ENCODE results near the gene RFX2. TPM values are rescaled to one million over a fixed set of nuclear protein-coding genes. Genes with fewer than 3 reads are reported as not detected.

RFX2 gene
- total and polyA plus RNA-seq, 10 of the 15 experiments (the other 5 are each of a cell fraction or from before 2014, with no cell fraction given) = 3.2 to 9.8 (median 4.7) TPM

DNA sequence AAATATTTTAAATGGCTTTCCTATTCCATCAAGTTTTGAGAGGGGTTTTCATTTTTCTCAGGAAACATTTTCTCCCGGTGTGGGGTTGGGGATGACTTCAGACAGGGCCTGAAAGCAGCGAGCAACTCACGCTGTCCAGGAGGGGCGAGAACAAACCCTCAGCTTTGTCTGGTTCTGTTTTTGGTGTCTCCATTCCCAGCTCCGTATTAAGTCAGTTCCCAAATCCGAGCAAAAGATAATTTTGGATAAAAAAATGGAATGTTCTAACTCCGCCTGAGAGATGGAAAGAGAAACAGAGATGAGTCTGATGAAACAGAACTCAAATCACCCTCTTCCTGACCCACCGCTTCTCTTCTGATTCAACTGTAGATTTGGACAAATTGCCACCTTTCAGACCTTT, 38.4 kb downstream of the RFX2 start (continued):
- TF ChIP-seq, protein P1, sequence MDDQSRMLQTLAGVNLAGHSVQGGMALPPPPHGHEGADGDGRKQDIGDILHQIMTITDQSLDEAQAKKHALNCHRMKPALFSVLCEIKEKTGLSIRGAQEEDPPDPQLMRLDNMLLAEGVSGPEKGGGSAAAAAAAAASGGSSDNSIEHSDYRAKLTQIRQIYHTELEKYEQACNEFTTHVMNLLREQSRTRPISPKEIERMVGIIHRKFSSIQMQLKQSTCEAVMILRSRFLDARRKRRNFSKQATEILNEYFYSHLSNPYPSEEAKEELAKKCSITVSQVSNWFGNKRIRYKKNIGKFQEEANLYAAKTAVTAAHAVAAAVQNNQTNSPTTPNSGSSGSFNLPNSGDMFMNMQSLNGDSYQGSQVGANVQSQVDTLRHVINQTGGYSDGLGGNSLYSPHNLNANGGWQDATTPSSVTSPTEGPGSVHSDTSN (IDR thresholded peaks at IDR 0.05; ENCODE audit: insufficient replicate concordance, low read depth, low read length) = no peak
- TF ChIP-seq CREB1 (IDR thresholded peaks at IDR 0.05; ENCODE audit: low read depth) (no peak), SUZ12 (IDR thresholded peaks at IDR 0.05; ENCODE audit: unreplicated experiment) (no peak), FOXK2 (IDR thresholded peaks at IDR 0.05) (no peak)

- in situ Hi-C loops (cut with MboI) = no loop called here
- no TSS peak for BruUV-seq (replicated peaks)
- whole genome bisulfite sequencing (ENCODE audit: insufficient coverage, insufficient replicate concordance, low lambda C conversion rate, missing lambda C conversion rate) = 58% methylated on average over 11 of the region's 11 CpGs
- no peaks in the 10 kb centered on the region for H3K9me3 ChIP-seq (replicated peaks; ENCODE audit: control insufficient read depth, insufficient read depth, low read length)
- H3K4me2 ChIP-seq (ENCODE audit: control insufficient read depth, insufficient read depth) = no peak overlapping the region
- no peaks in the 10 kb centered on the region for H4K20me1 ChIP-seq (ENCODE audit: control insufficient read depth, insufficient read depth)
- no peak for DNase-seq (ENCODE audit: low read depth, low spot score)
- no peak overlapping the region for H3K9ac ChIP-seq (ENCODE audit: control insufficient read depth, insufficient read depth, low read length)
- ATAC-seq = no peak
- no peaks in the 10 kb centered on the region for H3K27me3 ChIP-seq (replicated peaks in 1 of 2; ENCODE audit: control insufficient read depth in 2 of 2, insufficient read depth in 2 of 2, low read length in 1 of 2)
- no peaks in the 10 kb centered on the region for H3K4me1 ChIP-seq (ENCODE audit: control insufficient read depth, insufficient read depth, low read length)
- intact Hi-C loops (cut with micrococcal nuclease; ENCODE audit: unreplicated experiment) = no loop called here
- no peak for FAIRE-seq
- H3K4me3 ChIP-seq = no peak overlapping the region
- H2AFZ ChIP-seq (ENCODE audit: control insufficient read depth, low read depth, low read length) = no peak overlapping the region
- H3K36me3 ChIP-seq (ENCODE audit: control insufficient read depth in 2 of 2, insufficient read depth in 2 of 2, low read length in 1 of 2) = no peaks in the 10 kb centered on the region
- ChIA-PET POLR2A (no interaction called here), SMC1A (ENCODE audit: uncharacterized antibody, unreplicated experiment) (no interaction called here), CTCF (no interaction called here), RAD21 (ENCODE audit: unreplicated experiment) (no interaction called here)
- no peaks in the 10 kb centered on the region for H3K79me2 ChIP-seq (ENCODE audit: control insufficient read depth, insufficient read depth, low read length)
- H3K27ac ChIP-seq (ENCODE audit: control insufficient read depth, insufficient read depth) = no peak overlapping the region
- TF ChIP-seq IKZF2 (IDR thresholded peaks at IDR 0.05) (no peak), GATAD2B (conservative IDR thresholded peaks at IDR 0.05; ENCODE audit: low read depth) (no peak), SPI1 (IDR thresholded peaks at IDR 0.05; ENCODE audit: borderline replicate concordance, insufficient read depth, low read depth, low read length) (no peak), NR2C2 (IDR thresholded peaks at IDR 0.05; ENCODE audit: borderline replicate concordance, control insufficient read depth, insufficient read length, low read depth) (no peak), E4F1 (IDR thresholded peaks at IDR 0.05; ENCODE audit: borderline replicate concordance, partially characterized antibody) (no peak), BHLHE40 (IDR thresholded peaks at IDR 0.05; ENCODE audit: borderline replicate concordance in 1 of 2, low read depth in 2 of 2, low read length in 1 of 2) (no peak), SREBF2 (IDR thresholded peaks at IDR 0.05; ENCODE audit: low read length) (no peak), NKRF (conservative IDR thresholded peaks at IDR 0.05) (no peak)
- TF ChIP-seq, protein P2, sequence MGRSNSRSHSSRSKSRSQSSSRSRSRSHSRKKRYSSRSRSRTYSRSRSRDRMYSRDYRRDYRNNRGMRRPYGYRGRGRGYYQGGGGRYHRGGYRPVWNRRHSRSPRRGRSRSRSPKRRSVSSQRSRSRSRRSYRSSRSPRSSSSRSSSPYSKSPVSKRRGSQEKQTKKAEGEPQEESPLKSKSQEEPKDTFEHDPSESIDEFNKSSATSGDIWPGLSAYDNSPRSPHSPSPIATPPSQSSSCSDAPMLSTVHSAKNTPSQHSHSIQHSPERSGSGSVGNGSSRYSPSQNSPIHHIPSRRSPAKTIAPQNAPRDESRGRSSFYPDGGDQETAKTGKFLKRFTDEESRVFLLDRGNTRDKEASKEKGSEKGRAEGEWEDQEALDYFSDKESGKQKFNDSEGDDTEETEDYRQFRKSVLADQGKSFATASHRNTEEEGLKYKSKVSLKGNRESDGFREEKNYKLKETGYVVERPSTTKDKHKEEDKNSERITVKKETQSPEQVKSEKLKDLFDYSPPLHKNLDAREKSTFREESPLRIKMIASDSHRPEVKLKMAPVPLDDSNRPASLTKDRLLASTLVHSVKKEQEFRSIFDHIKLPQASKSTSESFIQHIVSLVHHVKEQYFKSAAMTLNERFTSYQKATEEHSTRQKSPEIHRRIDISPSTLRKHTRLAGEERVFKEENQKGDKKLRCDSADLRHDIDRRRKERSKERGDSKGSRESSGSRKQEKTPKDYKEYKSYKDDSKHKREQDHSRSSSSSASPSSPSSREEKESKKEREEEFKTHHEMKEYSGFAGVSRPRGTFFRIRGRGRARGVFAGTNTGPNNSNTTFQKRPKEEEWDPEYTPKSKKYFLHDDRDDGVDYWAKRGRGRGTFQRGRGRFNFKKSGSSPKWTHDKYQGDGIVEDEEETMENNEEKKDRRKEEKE (IDR thresholded peaks at IDR 0.05) = no peak
Observed at GRCh38 chr19:6070720-6071485, 39.4 kb downstream of the RFX2 start.
